Measurements from ENCODE around the gene RYR3. TPM values are rescaled to one million over a fixed set of nuclear protein-coding genes. Genes with fewer than 3 reads are reported as not detected.

Gene RYR3
- total RNA-seq, 1 experiment from 2014 or later = 0.72 TPM

DNA sequence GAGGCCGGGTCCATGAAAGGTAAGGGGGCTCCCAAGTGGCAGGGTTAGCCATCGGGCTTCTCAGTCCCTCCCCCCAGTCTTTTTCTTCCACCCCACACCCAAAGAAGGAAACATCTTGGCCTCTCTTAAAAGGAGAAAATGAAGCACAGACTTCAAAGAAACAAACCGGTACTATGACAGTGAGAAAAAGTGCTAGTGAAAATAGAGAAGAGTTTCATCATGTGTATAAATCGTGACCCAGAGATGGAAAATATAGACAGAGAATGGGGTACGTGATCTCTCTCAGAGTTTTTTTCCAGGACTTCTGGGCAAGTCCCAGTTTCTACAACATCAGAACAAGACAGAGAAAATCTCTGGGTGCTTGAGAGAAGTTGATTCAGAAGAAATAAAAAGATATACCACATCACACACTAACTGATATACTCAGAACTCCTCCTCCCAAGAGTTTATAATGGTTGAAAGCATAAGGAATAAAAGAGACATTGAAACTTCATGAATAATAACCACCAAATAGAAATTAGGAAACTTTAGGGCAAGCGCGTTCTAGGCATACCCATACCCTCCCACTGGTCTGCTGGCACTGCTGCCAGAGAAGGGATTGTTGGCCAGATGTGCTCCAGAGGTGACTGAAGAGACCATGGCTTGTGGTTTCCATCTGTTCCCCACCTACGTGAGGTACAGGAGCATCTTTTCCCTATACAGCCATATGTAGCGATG is 338.6 kb downstream of the RYR3 start:
- no peak for DNase-seq (ENCODE audit: low spot score)

DNA sequence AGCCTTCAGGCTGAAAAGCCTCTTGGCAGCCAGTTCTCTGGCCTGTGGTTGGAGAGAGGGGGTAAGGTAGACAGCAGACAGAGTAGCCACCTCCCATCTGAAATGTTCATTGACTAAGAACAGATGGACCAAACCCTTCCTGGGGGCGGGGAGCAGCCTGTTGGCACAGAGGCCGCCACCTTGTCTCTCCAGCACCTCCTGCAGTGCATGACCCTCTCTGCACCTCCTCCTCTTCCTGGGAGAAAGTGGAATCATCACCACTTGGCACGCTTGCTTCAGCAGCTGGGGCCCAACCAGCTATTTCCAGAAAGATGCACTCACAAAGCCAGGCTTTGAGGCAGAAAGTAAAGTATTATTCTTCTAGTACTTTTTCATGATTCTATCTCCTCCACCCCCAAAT is 344.1 kb downstream of the RYR3 start:
- peak; percentile 57 for DNase-seq (ENCODE audit: low spot score)

DNA sequence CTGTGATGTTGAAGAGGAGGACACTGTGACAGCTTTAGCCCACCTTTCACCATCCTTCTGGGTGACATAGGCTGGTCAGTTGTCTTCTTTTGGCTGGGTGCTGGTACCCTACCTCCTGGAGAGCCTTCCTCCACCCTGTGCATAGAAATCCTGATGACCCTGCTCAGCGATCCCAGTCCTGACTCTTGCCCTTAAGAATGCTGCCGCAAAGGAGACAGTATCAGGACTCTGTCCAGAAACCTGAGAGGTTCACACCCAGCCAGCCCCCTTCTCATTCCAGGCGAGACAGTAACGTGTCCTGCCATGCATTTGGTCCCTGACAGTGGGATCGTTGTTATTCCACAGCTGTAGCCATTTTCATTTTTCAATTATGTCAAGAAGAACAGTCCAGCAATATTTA is 344.7 kb downstream of the RYR3 start:
- DNase-seq (ENCODE audit: low spot score) = no peak

DNA sequence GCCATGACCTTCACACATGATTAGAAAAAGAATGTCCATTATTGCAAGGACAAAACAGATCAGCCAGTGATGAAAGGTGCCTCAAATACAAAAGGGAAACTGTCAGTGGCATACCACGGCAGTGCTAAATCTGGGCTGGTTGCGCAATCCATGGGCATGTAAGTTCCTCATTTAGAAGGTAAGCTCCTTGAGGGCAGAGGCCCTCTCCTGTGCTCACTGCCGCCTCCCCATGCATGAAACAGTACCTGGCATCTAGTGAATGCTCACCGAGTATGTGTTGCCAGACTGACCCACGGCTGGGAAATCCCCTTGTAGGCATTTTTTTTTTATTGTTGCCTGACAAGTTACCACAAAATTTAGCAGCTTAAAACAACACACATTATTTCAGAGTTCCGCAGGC is 345.4 kb downstream of the RYR3 start:
- DNase-seq (ENCODE audit: low spot score) = no peak

DNA sequence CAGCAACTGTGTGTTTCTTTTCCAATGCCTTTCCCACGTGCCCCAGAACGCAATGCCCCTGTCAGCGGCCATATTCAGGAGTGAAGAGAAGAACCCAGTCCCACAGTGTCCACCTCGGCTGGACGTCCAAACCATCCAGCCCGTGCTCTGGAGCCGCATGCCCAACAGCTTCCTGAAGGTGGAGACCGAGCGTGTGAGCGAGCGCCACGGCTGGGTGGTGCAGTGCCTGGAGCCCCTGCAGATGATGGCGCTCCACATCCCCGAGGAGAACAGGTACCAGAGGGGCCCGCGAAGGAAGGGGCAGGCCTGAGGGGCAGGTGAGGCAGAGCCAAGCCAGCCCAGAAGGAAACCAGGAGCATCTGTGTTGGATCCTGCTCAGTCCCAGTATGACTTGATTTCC is 349.4 kb downstream of the RYR3 start:
- DNase-seq (ENCODE audit: low spot score) = no peak

DNA sequence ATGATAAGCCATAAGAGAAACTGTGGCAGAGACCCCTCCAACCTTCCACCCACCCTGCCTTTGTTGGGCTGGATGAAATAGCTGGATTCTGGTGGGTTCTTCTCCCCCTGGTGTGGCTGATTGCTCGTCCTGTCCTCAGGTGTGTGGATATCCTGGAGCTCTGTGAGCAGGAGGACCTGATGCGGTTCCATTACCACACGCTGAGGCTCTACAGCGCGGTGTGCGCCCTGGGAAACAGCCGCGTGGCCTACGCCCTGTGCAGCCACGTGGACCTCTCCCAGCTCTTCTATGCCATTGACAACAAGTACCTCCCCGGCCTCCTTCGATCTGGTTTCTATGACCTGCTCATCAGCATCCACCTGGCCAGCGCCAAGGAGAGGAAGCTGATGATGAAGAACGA is 351.2 kb downstream of the RYR3 start:
- no peak for DNase-seq (ENCODE audit: low spot score)

DNA sequence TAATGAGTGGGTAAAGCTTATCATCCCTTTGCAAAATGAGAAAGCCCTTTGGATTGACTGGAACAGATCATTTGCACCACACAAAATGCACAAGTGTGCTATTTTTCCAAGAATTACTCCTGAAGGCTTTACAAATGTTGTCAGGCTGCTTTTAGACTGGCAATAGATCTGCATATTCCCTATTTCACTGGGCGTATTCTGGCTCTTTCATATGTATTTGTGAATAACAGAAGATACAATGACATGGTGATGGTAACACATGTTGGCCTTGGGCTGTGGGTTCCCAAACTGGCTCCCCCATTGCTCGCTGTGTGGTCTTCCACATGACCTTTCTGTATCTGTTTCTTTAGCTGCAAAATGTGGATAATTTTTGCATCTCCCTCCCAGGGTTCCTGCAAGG is 354.2 kb downstream of the RYR3 start:
- no peak for DNase-seq (ENCODE audit: low spot score)

DNA sequence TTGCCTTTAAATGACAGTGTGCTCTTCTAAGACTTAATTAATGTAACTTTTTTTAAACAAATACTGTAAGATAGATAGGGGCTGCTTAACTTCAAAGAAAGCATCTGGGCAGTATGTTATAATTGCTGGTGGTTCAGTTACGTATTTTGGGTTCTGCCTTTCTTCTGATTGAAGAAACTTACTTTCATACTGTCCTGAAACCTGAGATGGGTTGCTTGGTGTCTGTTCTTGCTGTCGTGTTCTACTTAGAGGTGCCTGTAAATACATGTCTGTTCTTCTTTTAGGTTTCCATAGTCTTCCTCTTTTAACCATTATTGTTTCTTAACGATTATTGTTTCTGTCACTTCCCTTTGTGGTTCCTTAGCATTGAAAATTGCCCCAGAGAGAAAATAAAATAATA is 359.8 kb downstream of the RYR3 start:
- DNase-seq (ENCODE audit: low spot score) = no peak

DNA sequence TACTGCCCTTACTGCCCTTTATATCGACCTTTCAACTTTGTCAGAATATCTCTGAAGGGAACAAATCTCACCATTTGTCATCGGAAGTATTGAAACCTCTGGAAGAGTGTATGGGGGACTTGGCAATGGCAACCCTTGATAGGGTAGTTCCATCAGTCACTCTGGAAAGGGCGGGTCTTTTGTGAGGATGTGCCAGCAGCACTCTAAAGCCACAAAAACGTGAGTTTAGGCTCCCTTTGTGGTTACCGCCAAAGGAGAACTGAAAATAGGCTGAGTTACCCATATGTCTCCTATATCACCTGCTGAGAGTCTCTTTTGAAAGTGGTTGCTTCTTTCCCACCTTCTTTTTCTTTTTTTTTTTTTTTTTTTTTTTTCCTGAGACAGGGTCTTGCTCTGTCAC is 360.7 kb downstream of the RYR3 start:
- DNase-seq (ENCODE audit: low spot score) = no peak

DNA sequence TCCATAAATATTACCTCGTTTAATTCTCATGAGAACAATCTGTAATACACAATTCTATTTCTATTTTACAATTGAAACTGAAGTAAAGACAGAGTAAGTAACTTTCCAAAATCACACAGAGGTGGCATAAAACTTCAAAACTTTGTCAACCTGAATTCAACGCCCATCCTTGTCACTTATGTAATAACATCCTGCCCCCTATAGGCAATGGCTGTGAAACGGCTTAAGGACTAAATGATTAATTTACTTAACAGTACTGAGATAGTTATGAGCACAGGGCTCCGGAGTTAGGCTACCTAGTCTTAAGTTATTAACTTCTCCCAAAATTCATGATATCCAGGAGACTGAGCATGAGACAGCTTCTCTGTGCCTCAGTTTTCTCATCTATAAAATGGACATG is 364.5 kb downstream of the RYR3 start:
- DNase-seq (ENCODE audit: low spot score) = peak; percentile 45

DNA sequence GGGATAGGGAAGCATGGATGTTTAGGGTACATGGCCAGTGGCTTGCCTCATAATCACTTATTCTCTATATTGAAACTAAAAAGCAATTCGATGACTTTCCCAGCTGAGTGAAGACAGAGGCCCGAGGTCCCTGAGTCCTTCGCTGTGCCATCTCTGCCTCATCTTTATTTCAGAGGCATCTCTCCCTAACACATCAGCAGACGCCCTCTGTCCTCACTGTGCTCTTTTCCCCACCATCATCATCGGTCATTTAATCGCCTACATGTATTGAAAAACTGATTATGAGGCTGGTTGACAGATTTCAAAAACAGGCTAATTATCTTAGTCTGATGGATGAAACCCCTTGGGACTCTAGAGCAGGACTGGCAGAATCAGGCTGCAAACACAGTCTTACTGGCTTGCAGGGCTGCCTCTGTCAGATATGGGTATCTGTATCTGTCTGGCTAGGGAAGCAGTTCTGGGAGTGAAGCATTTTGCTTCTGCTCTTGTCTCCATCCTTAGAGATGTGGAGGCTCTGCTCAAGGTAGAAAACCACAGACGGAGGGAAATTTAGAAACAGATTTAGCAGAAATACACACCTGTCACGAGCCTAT is 366.6 kb downstream of the RYR3 start:
- DNase-seq (ENCODE audit: low spot score) = no peak

DNA sequence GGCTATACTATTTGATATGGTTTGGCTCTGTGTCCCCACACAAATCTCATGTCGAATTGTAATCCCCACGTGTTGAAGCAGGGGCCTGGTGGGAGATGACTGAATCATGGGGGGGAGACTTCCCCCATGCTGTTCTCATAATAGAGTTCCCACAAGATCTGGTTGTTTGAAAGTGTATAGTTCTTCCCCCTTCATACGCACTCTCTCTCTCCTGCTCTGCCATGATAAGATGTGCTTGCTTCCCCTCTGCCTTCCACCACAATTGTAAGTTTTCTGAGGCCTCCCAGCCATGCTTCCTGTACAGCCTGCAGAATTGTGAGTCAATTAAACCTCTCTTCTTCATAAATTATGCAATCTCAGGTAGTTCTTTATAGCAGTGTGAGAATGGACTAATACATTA is 367.4 kb downstream of the RYR3 start:
- DNase-seq (ENCODE audit: low spot score) = no peak

DNA sequence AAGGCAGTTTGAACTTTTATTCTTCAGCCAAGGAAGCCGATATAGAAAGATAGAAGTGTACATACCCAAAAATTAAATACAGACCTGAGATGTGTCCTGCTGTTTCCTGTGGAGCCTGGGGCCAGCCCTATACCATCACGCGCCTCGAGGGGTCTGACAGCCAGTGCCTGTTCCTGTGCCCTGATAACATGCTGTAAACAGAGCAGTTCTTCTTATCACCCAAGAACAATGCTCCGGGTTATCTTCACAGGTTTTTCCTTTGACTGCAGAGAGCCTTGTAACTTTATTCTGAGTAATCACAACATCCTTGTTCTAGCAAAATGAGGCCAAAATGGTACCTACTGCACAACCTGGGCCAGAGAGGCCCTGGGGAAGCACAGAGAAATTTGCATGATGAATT is 367.8 kb downstream of the RYR3 start:
- DNase-seq (ENCODE audit: low spot score) = no peak

DNA sequence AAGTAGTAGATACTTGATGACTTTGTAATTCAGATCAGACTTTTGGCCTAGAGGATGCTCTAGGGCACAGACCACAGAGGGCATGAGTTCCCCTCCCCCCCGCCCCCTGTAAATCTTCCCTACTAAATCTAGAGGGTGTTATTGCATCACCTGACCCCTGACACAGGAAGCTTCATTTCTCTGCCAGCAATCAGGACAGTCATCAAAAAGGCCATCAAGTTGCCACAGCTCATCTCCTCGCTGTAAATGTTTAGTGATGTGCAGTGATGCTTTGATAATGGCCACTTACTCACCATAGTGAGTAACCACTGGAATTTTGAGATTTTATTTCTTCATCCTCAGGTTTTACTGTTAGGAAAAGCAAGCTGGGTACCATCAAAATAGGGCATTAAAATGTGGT is 368.3 kb downstream of the RYR3 start:
- DNase-seq (ENCODE audit: low spot score) = no peak

DNA sequence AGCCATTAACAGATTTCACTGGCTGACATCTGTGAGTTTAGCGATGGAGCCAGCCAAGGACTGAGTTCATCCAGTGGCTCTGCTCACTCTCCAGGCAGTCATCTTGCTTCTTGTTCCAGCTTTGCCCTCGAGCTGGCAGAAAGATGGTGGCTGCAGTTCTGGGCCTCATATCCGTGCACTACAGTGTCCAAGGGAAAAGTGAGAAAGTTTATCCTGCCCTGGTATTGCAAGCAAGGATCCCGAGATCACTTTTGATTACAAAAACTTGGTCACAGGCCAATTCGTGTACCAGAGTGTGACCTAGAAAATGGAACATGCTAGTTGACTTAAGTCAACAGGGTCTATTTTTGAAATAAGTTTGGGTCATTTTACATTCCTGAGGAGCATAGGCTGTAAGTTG is 369.6 kb downstream of the RYR3 start:
- no peak for DNase-seq (ENCODE audit: low spot score)

DNA sequence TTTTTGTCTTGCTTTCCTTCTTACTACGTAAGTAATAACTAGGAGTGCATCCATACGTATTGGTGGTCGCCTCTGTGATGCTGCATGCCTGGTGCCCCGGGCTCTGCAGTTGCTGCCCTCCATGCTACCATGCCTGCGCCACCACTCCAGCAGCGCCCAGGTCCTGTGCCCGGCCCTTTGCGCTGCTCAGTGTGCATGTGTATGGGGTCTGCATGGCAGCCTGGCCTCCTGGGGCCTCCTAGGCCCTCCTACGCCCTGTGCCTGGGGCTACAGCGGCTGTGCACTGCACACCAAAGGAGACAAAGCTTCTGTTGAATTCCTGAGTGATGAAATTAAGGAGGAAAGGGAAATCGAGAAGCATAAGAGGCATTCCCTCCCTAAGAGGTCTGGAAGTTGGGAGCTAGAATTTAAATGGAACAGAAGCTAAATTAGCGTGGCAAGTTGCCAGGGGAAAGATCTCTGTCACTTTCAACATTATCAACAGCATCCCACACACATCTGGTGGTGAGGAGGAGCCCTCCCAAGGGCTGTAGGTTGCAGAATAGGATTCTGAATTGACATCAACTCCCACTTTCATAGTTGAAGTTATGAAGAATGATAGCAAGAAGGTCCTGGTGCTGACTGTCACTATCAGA is 382.5 kb downstream of the RYR3 start:
- no peak for DNase-seq (ENCODE audit: low spot score)

DNA sequence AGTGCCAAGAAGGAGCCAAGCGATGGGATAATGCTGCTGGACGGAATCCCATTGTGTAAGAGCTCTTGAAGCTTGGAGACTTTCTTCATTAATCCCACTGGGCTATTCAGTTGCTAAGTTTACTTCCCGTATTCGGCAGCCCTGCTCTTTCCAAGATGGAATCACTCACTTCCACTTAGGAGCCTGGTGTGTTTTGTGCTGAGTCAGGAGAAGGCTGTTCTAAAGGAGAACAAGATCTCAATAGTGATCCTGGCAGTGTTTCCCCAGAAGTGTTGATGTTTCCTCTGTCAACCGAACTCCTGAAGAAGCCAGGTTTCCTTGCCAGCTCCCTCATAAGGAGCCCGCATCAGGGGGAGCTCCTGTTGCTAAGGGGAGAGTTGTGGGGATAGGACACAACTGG is 387.4 kb downstream of the RYR3 start:
- DNase-seq (ENCODE audit: low spot score) = no peak

DNA sequence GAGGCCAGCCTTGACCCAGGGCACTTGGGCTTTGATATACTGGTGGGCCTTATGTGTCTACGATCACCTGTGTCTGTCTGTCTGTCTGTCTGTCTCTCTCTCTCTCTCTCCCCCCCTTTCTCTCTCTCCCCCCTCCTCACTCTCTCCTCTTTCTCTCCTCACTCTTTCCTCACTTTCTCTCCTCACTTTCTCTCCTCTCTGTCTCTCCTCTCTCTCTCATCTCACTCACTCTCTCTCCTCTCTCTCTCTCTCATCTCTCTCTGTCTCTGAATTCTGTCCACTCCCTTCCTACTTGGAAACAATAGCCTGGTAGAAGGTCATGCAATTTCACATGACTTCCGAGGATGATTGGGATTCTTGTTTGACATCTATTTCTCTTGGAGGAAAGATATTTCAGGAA is 388.4 kb downstream of the RYR3 start:
- no peak for DNase-seq (ENCODE audit: low spot score)

DNA sequence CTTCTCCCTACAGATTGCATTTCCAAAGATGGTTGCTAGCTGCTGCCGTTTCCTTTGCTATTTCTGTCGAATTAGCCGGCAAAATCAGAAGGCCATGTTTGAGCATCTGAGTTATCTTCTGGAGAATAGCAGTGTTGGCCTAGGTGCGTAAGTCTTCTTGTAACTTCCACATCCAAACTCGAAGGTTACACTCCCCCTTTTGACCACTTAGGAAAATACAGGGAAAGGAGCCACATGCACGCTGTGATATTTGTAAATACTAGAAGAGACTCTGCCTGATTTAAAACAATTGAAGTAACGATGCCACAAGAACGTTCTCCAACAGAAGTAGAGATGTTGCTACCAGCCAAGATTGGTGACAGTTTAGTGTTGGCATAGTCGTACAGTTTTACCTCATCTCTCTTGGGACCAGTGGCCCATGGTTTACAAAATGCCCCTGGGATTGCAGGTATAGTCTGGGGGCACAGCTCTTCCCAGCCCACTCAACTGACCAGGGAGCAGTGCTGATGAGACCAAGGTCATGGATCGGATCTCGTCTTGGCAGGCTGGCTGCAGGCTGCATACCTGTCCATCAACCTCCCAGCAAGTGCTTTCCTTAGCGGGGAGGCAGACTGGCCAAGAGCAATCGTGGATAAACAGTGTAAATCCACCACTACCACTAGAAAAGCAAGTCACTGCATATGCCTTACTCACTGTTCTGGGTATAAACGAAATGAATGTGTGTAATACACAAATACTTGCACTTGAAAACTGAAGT is 389.1 kb downstream of the RYR3 start:
- DNase-seq (ENCODE audit: low spot score) = peak; percentile 16

DNA sequence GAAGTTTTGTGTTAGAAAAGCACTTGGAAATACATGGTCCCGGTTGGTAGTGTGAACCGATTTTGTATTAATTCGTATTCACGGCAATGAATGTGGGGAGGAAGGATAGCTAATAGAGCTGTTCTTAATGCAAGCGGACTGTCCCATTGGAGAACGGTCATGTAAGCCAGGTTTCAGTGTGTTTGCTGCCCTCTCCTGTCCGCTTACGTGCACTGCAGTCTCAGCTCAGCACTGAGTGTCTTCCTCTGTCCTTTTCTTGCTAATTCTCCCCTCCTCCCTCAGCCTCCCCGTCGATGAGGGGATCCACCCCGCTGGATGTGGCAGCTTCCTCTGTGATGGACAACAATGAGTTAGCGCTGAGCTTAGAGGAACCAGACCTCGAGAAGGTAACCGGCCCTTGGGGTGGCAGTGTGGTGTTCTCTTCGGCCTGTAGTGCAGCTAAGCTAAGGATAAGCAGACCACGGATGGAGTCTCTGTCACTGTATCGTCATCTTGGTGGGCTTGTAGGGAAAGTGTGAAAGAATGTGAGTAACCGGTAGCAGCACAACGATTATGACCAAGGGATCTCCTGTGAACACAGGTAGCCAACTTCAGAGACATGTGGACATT is 390.0 kb downstream of the RYR3 start:
- DNase-seq (ENCODE audit: low spot score) = peak; percentile 70

DNA sequence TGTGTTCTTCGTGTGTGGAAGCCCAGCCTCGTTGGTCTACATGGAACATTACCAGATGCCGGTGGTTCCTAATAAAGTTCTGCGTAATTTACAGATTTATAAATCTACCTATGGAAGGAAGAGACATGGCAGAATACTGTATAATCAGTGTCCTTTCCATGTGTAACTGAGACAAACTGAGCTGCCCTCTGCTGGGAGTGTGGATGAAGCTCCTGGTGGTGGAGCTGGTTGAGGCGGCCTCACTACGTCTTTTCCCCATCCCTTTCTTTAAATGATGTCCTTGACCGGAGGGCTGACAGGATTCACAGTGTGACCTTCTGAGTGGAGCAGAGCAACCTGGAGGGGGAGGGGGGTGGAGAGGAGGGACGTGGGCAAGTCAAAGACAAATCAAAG is 390.5 kb downstream of the RYR3 start:
- no peak for DNase-seq (ENCODE audit: low spot score)

DNA sequence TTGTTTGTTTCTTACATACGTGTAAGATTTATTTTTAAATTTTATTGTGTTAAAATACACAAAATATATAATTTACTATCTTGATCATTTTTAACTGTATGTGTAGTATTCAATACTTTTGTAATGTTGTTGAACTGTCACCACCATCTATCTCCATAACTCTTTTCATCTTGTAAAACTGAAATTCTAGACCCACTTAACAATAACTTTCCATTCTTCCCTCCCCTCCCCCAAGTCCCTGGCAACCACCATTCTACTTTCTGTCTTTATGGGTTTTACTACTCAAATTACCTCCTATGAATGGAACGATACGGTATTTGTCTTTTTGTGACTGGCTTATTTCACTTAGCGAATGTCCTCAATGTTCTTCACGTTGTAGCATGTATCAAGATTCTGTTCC is 395.4 kb downstream of the RYR3 start:
- no peak for DNase-seq (ENCODE audit: low spot score)
